H1 (cell line): Measurements from ENCODE around the gene NODAL. TPM values are rescaled to one million over a fixed set of nuclear protein-coding genes. Genes with fewer than 3 reads are reported as not detected.
"Not testable (repeated sequence)": the region's sequence is repeated elsewhere in the genome, so short reads cannot be mapped to it uniquely, and the experiment has no call there.

Source experiments
- CTCF ChIA-PET: fragments of 300-600 bp; sonication (Branson Sonifier 250); formaldehyde crosslinking; loops from one replicate; lab custom pipeline; 2021; ENCODE audit not compliant: partially characterized antibody; lab: Charles Lee
- POLR2A ChIA-PET: fragments of 300-600 bp; sonication (Branson Sonifier 250); formaldehyde crosslinking; loops from one replicate; lab custom pipeline; 2021; ENCODE audit warnings: inconsistent platforms; ENCODE audit not compliant: partially characterized antibody; lab: Charles Lee
- DNase-seq, 2 experiments: peaks; one replicate each; pipeline versions ENCODE4 v3.0.0 to v3.0.0-alpha.2; 2010 to 2022; ENCODE audit warnings: low spot score in 2 of 2, low read depth in 1 of 2, mixed read lengths in 1 of 2
- FAIRE-seq: peaks from 2 replicates; lab custom pipeline; 2011; peaks lifted over from hg19 to GRCh38; lab: Jason Lieb, UNC
- H2AFZ ChIP-seq: 2 replicates; pipeline ENCODE4 v1.8.1; 2012; ENCODE audit warnings: low read length, inconsistent platforms
- H2AK5ac ChIP-seq: 2 replicates; pipeline ENCODE4 v1.6.1; 2013; ENCODE audit warnings: low read depth, low read length
- H2BK120ac ChIP-seq: replicated peaks from 2 replicates; pipeline ENCODE3; 2013; ENCODE audit warnings: low read depth, low read length, inconsistent platforms
- H2BK12ac ChIP-seq: 2 replicates; pipeline ENCODE4 v1.6.1; 2013; ENCODE audit warnings: low read depth, low read length
- H2BK15ac ChIP-seq: 2 replicates; pipeline ENCODE4 v1.6.1; 2013; ENCODE audit warnings: low read length
- H2BK20ac ChIP-seq: 2 replicates; pipeline ENCODE4 v1.6.1; 2013; ENCODE audit warnings: low read length
- H2BK5ac ChIP-seq: 2 replicates; pipeline ENCODE4 v1.6.1; 2013; ENCODE audit warnings: low read depth, low read length
- H3K14ac ChIP-seq: 2 replicates; pipeline ENCODE4 v1.6.1; 2013; ENCODE audit warnings: inconsistent platforms; ENCODE audit not compliant: insufficient read length
- H3K18ac ChIP-seq: 2 replicates; pipeline ENCODE4 v1.6.1; 2013; ENCODE audit warnings: low read length; ENCODE audit errors: extremely low read depth
- H3K23ac ChIP-seq: 2 replicates; pipeline ENCODE4 v1.6.1; 2013; ENCODE audit warnings: inconsistent platforms; ENCODE audit not compliant: insufficient read length
- H3K23me2 ChIP-seq: 2 replicates; pipeline ENCODE4 v1.6.1; 2013; ENCODE audit warnings: low read depth, low read length
- H3K27ac ChIP-seq: 2 replicates; pipeline ENCODE4 v1.6.1; 2011; ENCODE audit warnings: low read depth, low read length, inconsistent platforms
- H3K27me3 ChIP-seq, 4 experiments: replicated peaks in 1 of 4; 1 replicate in 1 of 4; 2 replicates in 3 of 4; pipeline versions ENCODE4 v1.6.1 to v1.8.1; 2011 to 2013; ENCODE audit warnings: low read length in 3 of 4, mild to moderate bottlenecking in 3 of 4, inconsistent platforms in 2 of 4, mixed read lengths in 2 of 4, moderate library complexity in 1 of 4; ENCODE audit not compliant: control insufficient read depth in 3 of 4, insufficient read depth in 3 of 4; ENCODE audit errors: extremely low read depth in 1 of 4
- H3K36me3 ChIP-seq, 4 experiments: 2 replicates each; pipeline versions ENCODE4 v1.6.1 to v1.8.1; 2011 to 2013; ENCODE audit warnings: mild to moderate bottlenecking in 4 of 4, low read length in 3 of 4, moderate library complexity in 2 of 4, control low read depth in 1 of 4, inconsistent platforms in 1 of 4; ENCODE audit not compliant: insufficient read depth in 4 of 4, control insufficient read depth in 2 of 4
- H3K4ac ChIP-seq: replicated peaks from 2 replicates; pipeline ENCODE3; 2013; ENCODE audit warnings: low read length, low read depth, mixed read lengths, inconsistent platforms; ENCODE audit not compliant: insufficient read length
- H3K4me1 ChIP-seq, 4 experiments: replicated peaks in 1 of 4; 1 replicate in 1 of 4; 2 replicates in 3 of 4; pipeline versions ENCODE4 v1.6.1 to v1.8.1; 2011 to 2013; ENCODE audit warnings: low read length in 3 of 4, inconsistent platforms in 2 of 4, mixed read lengths in 1 of 4; ENCODE audit not compliant: insufficient read depth in 4 of 4, control insufficient read depth in 3 of 4
- H3K4me2 ChIP-seq, 2 experiments: 2 replicates each; pipeline versions ENCODE4 v1.6.1 to v1.8.1; 2011 to 2013; ENCODE audit warnings: low read depth in 2 of 2, low read length in 2 of 2, control low read depth in 1 of 2, inconsistent platforms in 1 of 2, mild to moderate bottlenecking in 1 of 2; ENCODE audit not compliant: insufficient read depth in 1 of 2
- H3K4me3 ChIP-seq, 4 experiments: fragments of 200-600, 300-600 bp in 1 of 4; sonication (generic), shearing (Covaris generic), sonication (Bioruptor Twin) in 1 of 4; 2 replicates each; pipeline versions ENCODE4 v1.5.1 to v1.8.1; 2011 to 2016; ENCODE audit warnings: low read length in 4 of 4, low read depth in 3 of 4, control low read depth in 2 of 4, inconsistent platforms in 2 of 4, mild to moderate bottlenecking in 2 of 4, mixed read lengths in 1 of 4, moderate library complexity in 1 of 4; ENCODE audit not compliant: insufficient read depth in 2 of 4; ENCODE audit errors: extremely low read depth in 1 of 4
- H3K56ac ChIP-seq: replicated peaks from 2 replicates; pipeline ENCODE3; 2013; ENCODE audit warnings: low read depth, mild to moderate bottlenecking, mixed read lengths, low read length, inconsistent platforms; ENCODE audit not compliant: insufficient read length
- H3K79me1 ChIP-seq: 2 replicates; pipeline ENCODE4 v1.6.1; 2013; ENCODE audit warnings: low read depth, low read length, control low read depth
- H3K79me2 ChIP-seq, 2 experiments: 2 replicates each; pipeline versions ENCODE4 v1.6.1 to v1.8.1; 2012 to 2013; ENCODE audit warnings: low read length in 2 of 2, mild to moderate bottlenecking in 2 of 2, inconsistent platforms in 1 of 2; ENCODE audit not compliant: insufficient read depth in 2 of 2, control insufficient read depth in 1 of 2
- H3K9ac ChIP-seq, 4 experiments: replicated peaks in 1 of 4; 1 replicate in 1 of 4; 2 replicates in 3 of 4; pipeline versions ENCODE4 v1.6.1 to v1.8.1; 2011 to 2013; ENCODE audit warnings: low read depth in 3 of 4, low read length in 3 of 4, control low read depth in 2 of 4, mild to moderate bottlenecking in 2 of 4, moderate library complexity in 2 of 4, inconsistent platforms in 1 of 4; ENCODE audit errors: extremely low read depth in 1 of 4
- H3K9me3 ChIP-seq, 2 experiments: 2 replicates each; pipeline versions ENCODE4 v1.6.1 to v1.8.1; 2012 to 2013; ENCODE audit warnings: mild to moderate bottlenecking in 2 of 2, moderate library complexity in 2 of 2, control low read depth in 1 of 2, inconsistent platforms in 1 of 2, low read depth in 1 of 2, low read length in 1 of 2, mixed read lengths in 1 of 2; ENCODE audit not compliant: insufficient read depth in 2 of 2
- H4K20me1 ChIP-seq, 2 experiments: replicated peaks in 1 of 2; 2 replicates each; pipeline versions ENCODE3 to v1.8.1; 2011 to 2013; ENCODE audit warnings: inconsistent platforms in 2 of 2, low read length in 2 of 2, mild to moderate bottlenecking in 1 of 2; ENCODE audit not compliant: insufficient read depth in 2 of 2, control insufficient read depth in 1 of 2
- H4K5ac ChIP-seq: 2 replicates; pipeline ENCODE4 v1.6.1; 2013; ENCODE audit warnings: low read length, low read depth, mixed read lengths, inconsistent platforms; ENCODE audit not compliant: insufficient read length
- H4K8ac ChIP-seq: 2 replicates; pipeline ENCODE4 v1.8.0; 2013; ENCODE audit warnings: mild to moderate bottlenecking, moderate library complexity, low read length, inconsistent platforms; ENCODE audit not compliant: insufficient read depth; ENCODE audit errors: extremely low read depth
- H4K91ac ChIP-seq: replicated peaks from 2 replicates; pipeline ENCODE3; 2013; ENCODE audit warnings: low read length, mixed read lengths, inconsistent platforms; ENCODE audit not compliant: insufficient read length
- WGBS, 2 experiments: shearing (Covaris generic) in 1 of 2; methylation state at CpG; one replicate each; pipeline versions ENCODE4 v1.1.6 to v1.1.7; 2013 to 2015; ENCODE audit warnings: low lambda C conversion rate in 2 of 2, mixed read lengths in 2 of 2, inconsistent platforms in 1 of 2, low coverage in 1 of 2, missing lambda C conversion rate in 1 of 2; ENCODE audit not compliant: insufficient replicate concordance in 2 of 2, insufficient coverage in 1 of 2, insufficient read length in 1 of 2; ENCODE audit errors: extremely low coverage in 1 of 2, missing lambda C conversion rate in 1 of 2; 5-methylcytosine and 5-hydroxymethylcytosine counted together
- polyA plus RNA-seq, 7 experiments: library from polyadenylated mRNA; depleted of rRNA in 3 of 7; stranded (reverse) in 5 of 7; unstranded in 2 of 7; fragments of >200 nt in 5 of 7; fragments of 200-250 nt in 2 of 7; gene quantifications; 1 replicate in 5 of 7; 2 replicates in 1 of 7; 4 replicates in 1 of 7; pipeline versions ENCODE4 v1.2.1 to v1.2.3, GENCODE V29; 2011 to 2013; ENCODE audit warnings: missing spikeins in 2 of 7, mixed read lengths in 2 of 7
- total RNA-seq: library from RNA; stranded (reverse); fragmentation: NEBNext Ultra II Directional; extraction: Animal tissue kit (Norgen Biotek cat#: 25700); gene quantifications from 2 replicates; pipeline ENCODE4 v1.2.1, GENCODE V29; 2021

The NODAL gene
- total and polyA plus RNA-seq, 2 of the 8 experiments (the other 6 are each of a cell fraction or from before 2014, with no cell fraction given) = 2.0 to 7.3 TPM

DNA sequence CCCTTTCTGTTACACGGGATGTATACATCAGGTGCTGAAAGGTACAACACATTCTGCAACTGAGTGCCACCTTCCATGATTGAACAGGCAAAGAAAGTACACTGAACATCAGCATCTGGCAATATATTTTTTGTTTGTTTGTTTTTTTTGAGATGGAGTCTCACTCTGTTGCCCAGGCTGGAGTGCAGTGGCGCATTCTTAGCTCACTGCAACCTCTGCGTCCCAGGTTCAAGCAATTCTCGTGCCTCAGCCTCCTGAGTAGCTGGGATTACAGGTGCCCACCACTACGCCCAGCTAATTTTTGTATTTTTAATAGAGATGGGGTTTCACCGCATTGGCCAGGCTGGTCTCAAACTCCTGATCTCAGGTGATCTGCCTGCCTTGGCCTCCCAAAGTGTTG lies 42.4 kb upstream of the NODAL start:
- Histone ChIP-seq H3K79me2 (peaks cover 0 to 25% of the 10 kb centered on the region in 2 experiments; a peak in 3 of 4 replicates), H3K4me1 (peaks cover 3 to 20% (median 15%) of the 10 kb centered on the region in 4 experiments; a peak in 6 of 7 replicates)
- H3K27ac ChIP-seq, H2BK12ac ChIP-seq, H3K56ac ChIP-seq, H3K79me1 ChIP-seq, DNase-seq, H2AK5ac ChIP-seq, H4K20me1 ChIP-seq, H2BK20ac ChIP-seq, H4K91ac ChIP-seq, H4K8ac ChIP-seq, H2BK5ac ChIP-seq, H2AFZ ChIP-seq, H3K27me3 ChIP-seq, H4K5ac ChIP-seq, H3K18ac ChIP-seq, H3K23me2 ChIP-seq, H3K4me2 ChIP-seq, H2BK15ac ChIP-seq, H2BK120ac ChIP-seq, H3K9ac ChIP-seq, FAIRE-seq, H3K4ac ChIP-seq, H3K36me3 ChIP-seq, H3K14ac ChIP-seq, H3K4me3 ChIP-seq, H3K9me3 ChIP-seq, H3K23ac ChIP-seq: not testable (repeated sequence)
- ChIA-PET CTCF (interaction anchor here (1.2 to 43.0 kb wide), 3 partner anchors 23 to 57 kb away, joined by 3 to 908 read pairs (median 6); no protein-coding TSS in a partner anchor), POLR2A (interaction anchor here (1.2 to 1.3 kb wide), 2 partner anchors 9 to 15 kb away, joined by 3 read pairs; no protein-coding TSS in a partner anchor)
- 85% methylated on average over 6 of the region's 6 CpGs; no CpG with 5 or more reads in 1 of the 2 experiments for whole genome bisulfite sequencing, 2 experiments
